ENCODE data around the gene ODF2L.

DNA sequence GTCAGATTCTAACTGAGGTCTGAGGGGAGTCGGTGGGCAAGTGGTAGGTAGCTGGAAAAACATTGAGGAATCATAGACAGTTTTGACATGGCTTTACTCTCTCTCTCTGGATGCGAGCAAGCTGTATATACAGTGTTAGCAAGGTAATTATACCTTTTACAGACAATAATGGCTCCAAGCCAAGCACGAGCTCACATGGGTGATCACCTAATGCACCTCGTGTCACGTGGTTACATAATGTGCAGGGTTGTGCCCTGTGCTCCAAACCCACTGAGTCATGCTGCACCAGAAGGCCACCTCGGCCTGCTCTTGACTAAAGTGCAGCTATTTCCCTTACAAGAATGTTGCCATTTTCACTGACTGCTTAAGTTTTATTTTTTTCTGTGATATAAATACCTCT, 20.2 kb upstream of the ODF2L start:
- TF ChIP-seq, protein P1, sequence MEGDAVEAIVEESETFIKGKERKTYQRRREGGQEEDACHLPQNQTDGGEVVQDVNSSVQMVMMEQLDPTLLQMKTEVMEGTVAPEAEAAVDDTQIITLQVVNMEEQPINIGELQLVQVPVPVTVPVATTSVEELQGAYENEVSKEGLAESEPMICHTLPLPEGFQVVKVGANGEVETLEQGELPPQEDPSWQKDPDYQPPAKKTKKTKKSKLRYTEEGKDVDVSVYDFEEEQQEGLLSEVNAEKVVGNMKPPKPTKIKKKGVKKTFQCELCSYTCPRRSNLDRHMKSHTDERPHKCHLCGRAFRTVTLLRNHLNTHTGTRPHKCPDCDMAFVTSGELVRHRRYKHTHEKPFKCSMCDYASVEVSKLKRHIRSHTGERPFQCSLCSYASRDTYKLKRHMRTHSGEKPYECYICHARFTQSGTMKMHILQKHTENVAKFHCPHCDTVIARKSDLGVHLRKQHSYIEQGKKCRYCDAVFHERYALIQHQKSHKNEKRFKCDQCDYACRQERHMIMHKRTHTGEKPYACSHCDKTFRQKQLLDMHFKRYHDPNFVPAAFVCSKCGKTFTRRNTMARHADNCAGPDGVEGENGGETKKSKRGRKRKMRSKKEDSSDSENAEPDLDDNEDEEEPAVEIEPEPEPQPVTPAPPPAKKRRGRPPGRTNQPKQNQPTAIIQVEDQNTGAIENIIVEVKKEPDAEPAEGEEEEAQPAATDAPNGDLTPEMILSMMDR (IDR thresholded peaks at IDR 0.05) = no peak
- TF ChIP-seq ESRRA (CRISPR knock-in tag; IDR thresholded peaks at IDR 0.05; ENCODE audit: borderline replicate concordance) (no peak), ELF4 (CRISPR knock-in tag; IDR thresholded peaks at IDR 0.05; ENCODE audit: low read depth) (no peak), NR1H2 (CRISPR knock-in tag; IDR thresholded peaks at IDR 0.05) (no peak), ATF1 (CRISPR knock-in tag; IDR thresholded peaks at IDR 0.05) (no peak), CBFB (CRISPR knock-in tag; IDR thresholded peaks at IDR 0.05; ENCODE audit: low read depth) (no peak)
- TF ChIP-seq, protein P2, sequence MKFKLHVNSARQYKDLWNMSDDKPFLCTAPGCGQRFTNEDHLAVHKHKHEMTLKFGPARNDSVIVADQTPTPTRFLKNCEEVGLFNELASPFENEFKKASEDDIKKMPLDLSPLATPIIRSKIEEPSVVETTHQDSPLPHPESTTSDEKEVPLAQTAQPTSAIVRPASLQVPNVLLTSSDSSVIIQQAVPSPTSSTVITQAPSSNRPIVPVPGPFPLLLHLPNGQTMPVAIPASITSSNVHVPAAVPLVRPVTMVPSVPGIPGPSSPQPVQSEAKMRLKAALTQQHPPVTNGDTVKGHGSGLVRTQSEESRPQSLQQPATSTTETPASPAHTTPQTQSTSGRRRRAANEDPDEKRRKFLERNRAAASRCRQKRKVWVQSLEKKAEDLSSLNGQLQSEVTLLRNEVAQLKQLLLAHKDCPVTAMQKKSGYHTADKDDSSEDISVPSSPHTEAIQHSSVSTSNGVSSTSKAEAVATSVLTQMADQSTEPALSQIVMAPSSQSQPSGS (CRISPR knock-in tag; IDR thresholded peaks at IDR 0.05; ENCODE audit: borderline replicate concordance, low read depth) = no peak
- TF ChIP-seq, protein P3, sequence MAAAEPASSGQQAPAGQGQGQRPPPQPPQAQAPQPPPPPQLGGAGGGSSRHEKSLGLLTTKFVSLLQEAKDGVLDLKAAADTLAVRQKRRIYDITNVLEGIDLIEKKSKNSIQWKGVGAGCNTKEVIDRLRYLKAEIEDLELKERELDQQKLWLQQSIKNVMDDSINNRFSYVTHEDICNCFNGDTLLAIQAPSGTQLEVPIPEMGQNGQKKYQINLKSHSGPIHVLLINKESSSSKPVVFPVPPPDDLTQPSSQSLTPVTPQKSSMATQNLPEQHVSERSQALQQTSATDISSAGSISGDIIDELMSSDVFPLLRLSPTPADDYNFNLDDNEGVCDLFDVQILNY (CRISPR knock-in tag; IDR thresholded peaks at IDR 0.05) = no peak
- TF ChIP-seq, protein P4, sequence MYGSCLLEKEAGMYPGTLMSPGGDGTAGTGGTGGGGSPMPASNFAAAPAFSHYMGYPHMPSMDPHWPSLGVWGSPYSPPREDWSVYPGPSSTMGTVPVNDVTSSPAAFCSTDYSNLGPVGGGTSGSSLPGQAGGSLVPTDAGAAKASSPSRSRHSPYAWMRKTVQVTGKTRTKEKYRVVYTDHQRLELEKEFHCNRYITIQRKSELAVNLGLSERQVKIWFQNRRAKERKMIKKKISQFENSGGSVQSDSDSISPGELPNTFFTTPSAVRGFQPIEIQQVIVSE (CRISPR knock-in tag; IDR thresholded peaks at IDR 0.05; ENCODE audit: borderline replicate concordance) = no peak

Data from WTC11 (cell line).